ENCODE data around the gene GGA1. TPM values are rescaled to one million over a fixed set of nuclear protein-coding genes. Genes with fewer than 3 reads are reported as not detected.
A peak's percentile ranks its signal among the peaks of the same experiment; 100 is the strongest.

GGA1 gene
- total RNA-seq, 1 experiment from 2014 or later, result 99.2 TPM

GRCh38 chr22:37639070-37639760, 30.6 kb downstream of the GGA1 start, which contains the start of gene SH3BP1:
Gene SH3BP1 (plus strand): TSS chr22:37639669. CDS start chr22:37639788, 119 bp downstream.
- H3K9me2 ChIP-seq (ENCODE audit: insufficient read depth), result no peaks in the 10 kb centered on the region
- H3K4me1 ChIP-seq (replicated peaks; ENCODE audit: insufficient read depth), result peaks cover 32% of the 10 kb centered on the region
- CTCF ChIA-PET, result interaction anchor here (0.6 to 0.7 kb wide), 2 partner anchors 37 to 112 kb away, joined by 4 to 5 read pairs; no protein-coding TSS in a partner anchor
- BruUV-seq (replicated peaks), result no TSS peak
- H3K27ac ChIP-seq, result no peak within 1 kb of the TSS
- peak within 1 kb of the TSS; percentile 70 for H3K4me3 ChIP-seq
- POLR2A ChIA-PET (ENCODE audit: unreplicated experiment), result interaction anchor here (0.5 to 0.6 kb wide), 2 partner anchors 179 to 266 kb away, joined by 3 to 7 read pairs; no protein-coding TSS in a partner anchor
- H3K79me2 ChIP-seq (ENCODE audit: low read depth), result peaks cover 7% of the 10 kb centered on the region
- H3K27me3 ChIP-seq (ENCODE audit: insufficient read depth, low read depth), result no peaks in the 10 kb centered on the region
- peak within 1 kb of the TSS; percentile 73 for H2AFZ ChIP-seq
- DNase-seq, result peak in 1 of 2 experiments; percentile 79
- TF ChIP-seq CTCF (conservative IDR thresholded peaks at IDR 0.05) (no peak), EZH2 (IDR thresholded peaks at IDR 0.05; ENCODE audit: low read depth) (no peak)
- peaks cover 53% of the 10 kb centered on the region for H3F3A ChIP-seq (ENCODE audit: insufficient read depth, low read depth)
- H3K4me2 ChIP-seq, result peak within 1 kb of the TSS; percentile 99
- H3K36me3 ChIP-seq (ENCODE audit: low read depth), result 0 out of 2 replicates have a peak, but pooled peaks cover 4% of the 10 kb centered on the region
- 0 out of 2 replicates have a peak, but pooled peaks cover 3% of the 10 kb centered on the region for H4K20me1 ChIP-seq (ENCODE audit: insufficient read depth)
- no peaks in the 10 kb centered on the region for H3K9me3 ChIP-seq (ENCODE audit: insufficient read depth, low read depth)
- intact Hi-C loops (cut with micrococcal nuclease; ENCODE audit: unreplicated experiment), result loop anchor here (1.0 kb wide), 1 partner anchor 31 kb away; the partner anchor contains the start of gene GGA1

- no peaks in the 10 kb centered on the region for H3K9me3 ChIP-seq (ENCODE audit: insufficient read depth, low read depth)
- H2AFZ ChIP-seq, result peak overlapping the region; percentile 73
- TF ChIP-seq CTCF (conservative IDR thresholded peaks at IDR 0.05) (no peak), EZH2 (IDR thresholded peaks at IDR 0.05; ENCODE audit: low read depth) (no peak)
- H3K4me3 ChIP-seq, result peak overlapping the region; percentile 70
- H3K4me1 ChIP-seq (replicated peaks; ENCODE audit: insufficient read depth), result peaks cover 32% of the 10 kb centered on the region
- H3F3A ChIP-seq (ENCODE audit: insufficient read depth, low read depth), result peaks cover 50% of the 10 kb centered on the region
- CTCF ChIA-PET, result interaction anchor here (0.6 to 0.7 kb wide), 3 partner anchors 35 to 112 kb away, joined by 3 to 5 read pairs (median 4); partner anchors contain the start of gene LGALS1
- no peak for DNase-seq
- peaks cover 7% of the 10 kb centered on the region for H3K79me2 ChIP-seq (ENCODE audit: low read depth)
- no peak overlapping the region for H3K27ac ChIP-seq
- no peaks in the 10 kb centered on the region for H3K27me3 ChIP-seq (ENCODE audit: insufficient read depth, low read depth)
- peak overlapping the region; percentile 99 for H3K4me2 ChIP-seq
- no TSS peak for BruUV-seq (replicated peaks)
- intact Hi-C loops (cut with micrococcal nuclease; ENCODE audit: unreplicated experiment), result loop anchor here (1.0 kb wide), 1 partner anchor 32 kb away; the partner anchor contains the start of gene GGA1
- H3K9me2 ChIP-seq (ENCODE audit: insufficient read depth), result no peaks in the 10 kb centered on the region
- POLR2A ChIA-PET (ENCODE audit: unreplicated experiment), result interaction anchor here (0.6 kb wide), 2 partner anchors 199 to 265 kb away, joined by 3 to 8 read pairs; no protein-coding TSS in a partner anchor
- 0 out of 2 replicates have a peak, but pooled peaks cover 4% of the 10 kb centered on the region for H3K36me3 ChIP-seq (ENCODE audit: low read depth)
- 0 out of 2 replicates have a peak, but pooled peaks cover 3% of the 10 kb centered on the region for H4K20me1 ChIP-seq (ENCODE audit: insufficient read depth)
Observed at GRCh38 chr22:37639771-37640590, 31.3 kb downstream of the GGA1 start.

Measured in PC-9 (cell line).